ENCODE results near the gene SPATA16. TPM values are rescaled to one million over a fixed set of nuclear protein-coding genes. Genes with fewer than 3 reads are reported as not detected.
"Not testable (repeated sequence)": the region's sequence is repeated elsewhere in the genome, so short reads cannot be mapped to it uniquely, and the experiment has no call there.

SPATA16 gene
- total RNA-seq, 1 donor from 2014 or later, result not detected

DNA sequence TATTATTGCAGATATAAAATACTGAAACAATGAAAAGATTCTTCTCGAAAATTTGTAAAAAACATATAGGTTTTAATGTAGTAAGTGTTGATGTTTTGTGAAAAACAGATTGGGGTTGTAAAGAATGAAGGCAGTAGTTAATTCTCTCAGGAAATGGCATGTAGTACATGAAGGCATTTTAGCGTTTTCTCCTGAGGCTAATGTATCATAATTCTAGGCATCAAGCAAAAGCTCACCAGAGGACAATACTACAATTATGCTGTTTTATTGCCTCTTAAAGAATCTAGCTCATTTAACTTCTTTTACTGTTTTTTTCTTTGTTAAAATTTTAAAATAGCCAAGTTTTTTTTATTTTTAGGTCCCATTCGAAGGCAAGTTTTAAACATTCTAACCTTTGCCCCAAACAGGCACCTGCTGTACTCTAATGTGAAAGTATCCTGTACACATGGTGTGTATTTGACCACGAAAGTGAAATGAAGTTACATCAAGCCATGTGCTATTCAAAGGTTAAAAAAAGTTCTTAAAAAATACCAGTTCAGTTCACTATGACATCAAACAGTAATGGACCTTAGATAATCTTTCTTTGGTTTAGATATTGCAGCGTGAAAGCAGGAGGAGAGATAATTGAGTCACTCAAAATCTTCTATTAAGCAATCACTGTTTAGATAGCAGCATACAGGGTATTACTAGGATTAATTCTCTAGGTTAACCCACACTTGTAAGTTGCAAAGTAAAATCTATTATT lies 227.0 kb downstream of the SPATA16 start:
- intact Hi-C loops (cut with DNase I), result no loop called here
- no peak for DNase-seq (ENCODE audit: low spot score)

DNA sequence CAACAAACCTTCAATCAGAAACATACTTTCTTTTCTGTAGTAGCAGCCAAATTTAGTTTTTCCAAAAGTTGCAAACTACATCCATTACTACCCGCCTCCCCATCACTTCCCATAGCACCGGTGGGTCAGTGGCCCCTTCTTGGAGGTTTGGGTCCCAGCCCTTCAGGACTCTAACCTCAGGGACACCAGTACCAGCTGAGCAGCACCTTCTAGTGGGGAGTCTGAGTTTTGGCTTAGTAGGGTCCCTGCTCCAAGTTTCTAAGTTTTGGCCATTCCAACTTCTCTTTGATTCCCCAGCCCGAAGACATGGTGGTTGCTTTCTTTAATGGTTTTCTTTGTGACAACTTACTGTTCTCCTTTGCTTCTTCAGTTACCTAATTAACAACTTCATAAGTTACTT lies 229.9 kb downstream of the SPATA16 start:
- intact Hi-C loops (cut with DNase I), result no loop called here
- no peak for DNase-seq (ENCODE audit: low spot score)

DNA sequence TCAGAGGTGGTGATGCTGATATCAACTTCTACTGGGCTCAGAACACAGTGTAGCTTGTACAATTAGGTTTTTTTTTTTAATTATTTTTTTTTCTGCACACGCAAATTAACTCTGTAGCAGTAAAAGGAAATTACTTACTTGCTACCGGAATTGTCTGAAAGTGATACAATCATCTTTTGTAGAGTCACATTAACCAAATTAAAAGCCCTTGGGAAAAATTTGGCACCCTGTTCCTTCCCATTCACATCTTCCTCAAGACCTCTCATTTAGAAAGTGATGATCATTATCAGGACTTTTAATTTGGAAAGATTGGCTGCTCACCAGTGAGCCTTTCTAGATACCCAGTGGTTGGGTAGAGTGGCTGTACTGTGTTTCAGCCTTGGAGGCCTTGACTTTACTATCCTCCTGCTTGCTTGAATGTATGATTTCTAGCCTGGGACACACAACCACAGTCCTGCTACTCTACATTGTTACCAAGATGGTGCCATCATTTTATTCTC lies 232.2 kb downstream of the SPATA16 start:
- intact Hi-C loops (cut with DNase I), result no loop called here
- DNase-seq (ENCODE audit: low spot score), result no peak

DNA sequence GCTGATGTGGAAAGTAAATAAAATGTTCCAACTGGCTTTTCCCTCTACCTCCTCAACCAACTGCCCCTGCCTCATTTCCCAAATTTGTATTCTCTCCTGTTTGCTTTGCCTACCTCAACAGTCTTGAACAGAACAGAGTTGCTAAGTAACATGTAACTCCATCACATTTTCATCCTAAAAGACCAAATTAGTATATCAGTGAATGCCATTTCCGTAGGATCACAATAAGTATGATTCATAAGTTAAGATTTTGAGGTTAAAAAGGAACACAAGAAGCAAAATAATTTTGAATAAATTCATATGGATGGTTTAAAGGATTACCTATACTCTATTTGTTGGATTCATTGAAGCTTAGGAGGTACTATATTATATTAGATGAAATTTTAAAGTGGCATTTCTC lies 235.6 kb downstream of the SPATA16 start:
- DNase-seq (ENCODE audit: low spot score), result no peak
- intact Hi-C loops (cut with DNase I), result no loop called here

DNA sequence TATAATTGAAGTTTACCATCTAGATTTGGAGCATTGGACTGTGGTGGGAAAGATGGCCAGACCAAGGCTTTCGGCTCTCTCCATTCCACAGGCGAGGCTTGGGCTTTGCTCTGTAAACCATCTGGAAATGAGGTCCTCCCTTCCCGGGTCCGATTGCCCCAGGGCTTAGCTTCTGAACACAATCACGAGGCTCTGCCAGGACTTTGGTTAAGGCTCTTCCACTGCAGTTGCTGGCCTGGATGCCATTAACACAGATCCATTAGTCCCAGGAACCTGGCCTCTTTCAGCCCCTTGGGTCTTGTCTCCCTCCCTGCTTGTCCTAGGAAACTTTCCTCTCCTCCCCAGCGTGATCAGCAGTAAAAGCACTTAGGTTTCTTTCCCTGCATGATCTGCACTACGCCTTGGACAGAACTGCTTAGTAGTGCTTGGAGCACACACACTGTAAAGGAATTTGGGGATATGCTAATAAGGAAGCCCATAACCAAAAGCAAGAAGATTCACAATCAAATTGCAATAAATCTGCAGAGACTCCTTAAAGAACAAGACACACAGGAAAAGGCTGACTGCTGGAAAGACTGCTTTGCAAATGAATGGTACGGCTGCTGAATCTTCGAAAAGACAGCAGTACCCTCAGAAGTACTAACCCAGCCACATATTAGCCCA lies 236.2 kb downstream of the SPATA16 start:
- intact Hi-C loops (cut with DNase I), result no loop called here
- no peak for DNase-seq (ENCODE audit: low spot score)

DNA sequence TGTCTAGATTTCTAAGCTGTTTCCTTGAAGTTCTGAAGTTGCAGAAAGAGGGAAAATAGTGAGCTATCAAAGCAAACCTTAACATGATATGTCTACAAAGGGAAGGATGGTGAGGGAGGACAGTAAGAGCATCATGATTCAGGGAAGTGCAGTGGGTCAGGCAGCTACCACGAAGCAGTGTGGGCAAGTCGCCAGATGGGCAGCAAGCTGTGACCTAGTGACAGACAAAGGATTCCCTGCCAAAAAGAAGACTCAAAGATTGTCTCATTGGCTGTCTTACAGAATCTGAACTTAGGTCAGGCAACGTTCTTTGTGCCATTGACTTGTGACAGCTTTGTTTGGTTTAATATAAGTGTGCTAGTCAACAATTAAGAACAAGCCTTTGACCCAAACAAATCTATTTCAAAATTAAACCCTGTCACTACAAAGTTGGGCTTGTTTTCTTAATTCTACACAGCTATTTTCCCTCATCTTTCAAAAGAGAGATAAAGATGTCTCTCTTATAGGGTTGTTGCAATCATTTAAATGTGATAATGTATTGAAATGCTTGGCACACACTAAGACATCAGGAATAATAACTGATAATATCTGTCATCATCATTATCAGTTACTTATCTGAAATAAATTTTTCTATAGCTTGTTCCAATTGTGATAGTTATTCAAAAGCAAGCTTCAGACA lies 237.3 kb downstream of the SPATA16 start:
- DNase-seq (ENCODE audit: low spot score), result no peak
- intact Hi-C loops (cut with DNase I), result no loop called here

DNA sequence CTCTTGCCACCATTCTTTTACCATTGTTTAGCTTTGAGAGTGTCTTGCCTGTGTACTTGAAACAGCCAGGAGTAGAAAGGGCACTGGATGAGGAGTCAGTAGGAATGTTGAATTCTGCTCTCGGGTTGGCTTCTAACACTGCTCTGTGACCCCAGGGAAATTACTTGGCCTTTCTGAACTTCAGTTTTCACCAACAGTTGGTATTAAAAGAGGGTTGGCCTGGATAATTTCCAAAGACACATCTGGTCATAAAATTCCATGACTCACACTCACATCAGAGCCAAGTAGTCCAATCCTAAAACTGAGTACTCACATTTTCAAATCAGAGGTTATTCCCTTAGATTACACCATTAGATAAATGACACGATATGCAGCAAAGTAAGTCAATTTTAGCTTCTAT lies 248.9 kb downstream of the SPATA16 start:
- intact Hi-C loops (cut with DNase I), result no loop called here
- no peak for DNase-seq (ENCODE audit: low spot score)

DNA sequence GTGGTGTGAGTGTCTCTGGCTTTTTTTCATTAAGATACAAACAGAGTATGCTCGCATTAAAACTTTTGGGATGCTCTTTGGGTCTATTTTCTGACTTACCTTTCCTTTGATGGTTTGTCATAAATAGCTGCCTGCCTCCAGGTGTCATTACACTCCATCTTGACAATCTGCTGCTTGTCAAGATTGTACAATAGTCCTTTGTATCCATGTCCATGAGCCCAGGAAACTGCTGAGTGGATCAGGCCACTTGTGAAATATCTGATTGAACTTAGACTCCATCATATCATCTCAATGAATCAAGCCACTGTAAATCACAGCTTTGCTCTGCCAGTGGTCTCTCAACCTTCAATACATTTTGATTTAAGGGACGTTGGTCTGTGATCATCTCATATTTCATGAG lies 255.3 kb downstream of the SPATA16 start:
- DNase-seq (ENCODE audit: low spot score), result no peak
- intact Hi-C loops (cut with DNase I), result no loop called here

DNA sequence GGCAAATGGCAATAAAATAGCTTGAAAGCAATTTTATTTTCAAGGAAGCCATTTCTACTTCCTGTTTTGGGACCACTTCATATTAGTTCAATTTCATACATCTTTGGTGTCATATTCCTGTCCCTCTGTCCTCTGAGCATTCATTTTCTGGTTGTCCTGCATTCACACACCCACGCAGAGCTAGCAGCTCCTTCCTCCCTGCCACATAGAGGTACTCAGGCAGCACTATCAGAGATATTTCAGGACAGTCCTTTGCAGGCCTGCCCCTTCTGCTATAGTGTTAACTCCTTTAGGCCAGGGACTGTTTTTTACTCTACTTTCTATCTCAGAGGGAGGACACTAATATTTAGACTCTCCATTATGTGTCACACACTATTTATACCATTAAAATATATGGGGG lies 258.5 kb downstream of the SPATA16 start:
- intact Hi-C loops (cut with DNase I), result no loop called here
- DNase-seq (ENCODE audit: low spot score), result no peak

DNA sequence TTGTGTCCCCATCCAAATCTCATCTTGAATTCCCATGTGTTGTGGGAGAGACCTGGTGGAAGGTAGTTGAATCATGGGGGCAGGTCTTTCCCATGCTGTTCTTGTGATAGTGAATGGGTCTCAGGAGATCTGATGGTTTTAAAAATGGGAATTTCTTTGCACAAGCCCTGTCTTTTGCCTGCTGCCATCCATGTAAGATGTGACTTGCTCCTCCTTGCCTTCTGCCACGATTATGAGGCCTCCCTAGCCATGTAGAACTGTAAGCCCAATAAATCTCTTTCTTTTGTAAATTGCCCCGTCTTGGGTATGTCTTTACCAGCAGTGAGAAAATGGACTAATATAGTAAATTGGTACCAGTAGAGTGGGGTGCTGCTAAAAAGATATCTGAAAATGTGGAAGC lies 261.7 kb downstream of the SPATA16 start:
- DNase-seq (ENCODE audit: low spot score); intact Hi-C loops (cut with DNase I): not testable (repeated sequence)

DNA sequence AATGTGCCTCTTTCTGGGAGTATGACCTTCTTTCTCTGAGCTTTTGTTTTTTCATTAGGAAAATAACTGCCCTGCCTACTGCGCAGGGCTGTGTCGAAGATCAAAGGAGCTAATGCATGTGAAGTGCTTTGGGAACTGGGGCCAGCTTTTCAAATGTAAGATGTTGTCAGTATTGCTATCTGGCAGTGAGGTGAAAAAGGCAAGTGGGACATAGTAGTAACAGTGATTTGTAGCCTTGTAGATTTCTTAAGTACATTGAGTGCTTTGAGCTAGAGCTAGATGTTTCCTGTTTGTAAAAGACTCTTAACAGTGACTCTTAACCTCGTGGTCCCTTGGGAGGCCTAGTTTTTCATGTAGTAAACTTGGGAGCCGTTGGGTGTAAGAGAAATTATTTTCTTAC lies 264.0 kb downstream of the SPATA16 start:
- no peak for DNase-seq (ENCODE audit: low spot score)
- intact Hi-C loops (cut with DNase I), result no loop called here

DNA sequence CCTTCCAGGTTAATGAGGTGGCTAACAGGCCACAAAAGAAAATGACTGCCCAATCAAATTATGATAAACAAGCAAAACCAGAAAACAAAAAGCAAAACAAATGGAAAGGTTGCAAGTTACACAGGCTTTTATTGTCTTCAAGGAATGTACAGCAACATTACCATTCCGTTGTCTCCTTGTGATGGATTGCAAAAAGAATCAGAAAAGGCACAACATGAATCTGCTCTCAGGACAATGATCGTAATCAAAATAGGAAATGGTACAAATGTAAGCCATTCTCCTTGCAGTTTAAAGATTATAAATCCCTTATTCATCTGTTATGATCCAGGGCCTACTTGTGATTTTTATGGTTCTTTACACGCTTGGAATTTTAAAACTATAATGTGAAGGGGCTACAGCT lies 264.7 kb downstream of the SPATA16 start:
- no peak for DNase-seq (ENCODE audit: low spot score)
- intact Hi-C loops (cut with DNase I), result no loop called here

DNA sequence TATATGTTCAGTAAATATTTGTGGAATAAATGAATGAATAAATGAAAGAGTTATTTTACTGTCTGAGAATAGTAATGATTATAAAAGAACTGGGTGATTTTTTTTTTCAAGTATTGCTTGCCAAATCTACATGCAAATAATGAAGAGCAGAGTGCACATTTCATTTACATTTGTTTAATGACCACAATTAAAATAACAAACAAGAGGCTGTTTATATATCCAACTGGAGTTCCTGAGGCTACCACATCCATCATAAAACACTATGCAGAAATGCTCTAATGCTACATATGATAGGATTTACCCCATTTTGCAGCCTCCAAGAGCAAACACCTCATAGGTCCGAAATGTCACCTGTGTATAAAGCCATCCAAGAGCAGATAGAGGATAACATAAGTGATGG lies 266.0 kb downstream of the SPATA16 start:
- intact Hi-C loops (cut with DNase I), result no loop called here
- DNase-seq (ENCODE audit: low spot score), result no peak

DNA sequence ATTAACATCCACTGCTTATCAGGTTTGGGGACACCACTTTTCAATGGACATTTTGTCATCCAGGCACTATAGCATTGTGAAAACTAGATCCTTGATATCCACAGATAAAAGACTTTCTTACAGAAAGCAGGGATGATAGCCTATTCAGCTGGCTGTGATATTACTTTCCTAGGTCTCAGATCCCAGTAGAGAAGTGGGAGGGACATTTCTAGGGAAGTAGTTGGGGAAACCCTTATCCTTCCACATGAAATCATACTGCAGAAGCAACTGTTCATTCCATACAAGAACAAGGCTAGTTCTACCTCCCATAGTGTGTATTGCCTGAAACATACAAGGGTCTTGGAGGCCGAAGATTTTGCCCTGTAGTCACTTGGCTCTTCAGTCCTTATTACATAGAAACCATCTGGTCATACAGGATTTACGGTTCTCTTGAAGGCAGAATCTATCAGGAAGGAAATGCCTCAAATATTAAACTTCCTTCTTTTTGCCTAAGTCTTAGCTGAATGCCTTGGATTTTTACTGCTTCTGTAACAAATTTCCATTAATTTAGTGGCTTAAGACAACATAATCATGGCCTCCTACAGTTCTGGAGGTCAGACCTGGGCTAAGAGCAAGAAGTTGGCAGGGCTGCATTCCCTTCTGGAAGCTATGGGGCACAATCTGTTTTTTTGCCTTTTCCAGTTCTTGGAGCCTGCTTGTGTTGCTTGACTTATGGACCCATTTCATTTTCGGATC lies 271.1 kb downstream of the SPATA16 start:
- intact Hi-C loops (cut with DNase I), result no loop called here

DNA sequence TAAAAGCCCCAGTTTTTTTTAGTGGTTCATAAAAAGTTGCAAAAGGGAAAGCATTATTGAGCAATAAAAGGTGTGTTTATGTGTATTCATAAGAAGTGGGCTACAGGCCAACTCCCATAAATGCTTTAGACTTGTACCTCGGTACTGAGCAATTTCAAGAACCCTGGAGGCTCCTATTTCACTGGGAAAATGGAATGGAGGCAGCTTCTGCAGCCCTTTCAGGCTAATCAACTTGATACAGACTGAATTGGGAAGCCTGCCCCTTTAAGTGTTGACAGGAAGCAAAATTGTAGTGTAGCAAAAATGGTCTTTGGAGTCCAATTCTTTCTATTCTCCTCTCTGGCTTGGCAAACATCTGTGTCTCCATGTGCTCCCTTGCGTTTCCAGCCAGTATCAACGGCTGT lies 271.7 kb downstream of the SPATA16 start:
- no peak for DNase-seq (ENCODE audit: low spot score)
- intact Hi-C loops (cut with DNase I), result no loop called here

More for the DNA sequence above, 271.1 kb downstream of the SPATA16 start:
- DNase-seq (ENCODE audit: low spot score), result no peak

DNA sequence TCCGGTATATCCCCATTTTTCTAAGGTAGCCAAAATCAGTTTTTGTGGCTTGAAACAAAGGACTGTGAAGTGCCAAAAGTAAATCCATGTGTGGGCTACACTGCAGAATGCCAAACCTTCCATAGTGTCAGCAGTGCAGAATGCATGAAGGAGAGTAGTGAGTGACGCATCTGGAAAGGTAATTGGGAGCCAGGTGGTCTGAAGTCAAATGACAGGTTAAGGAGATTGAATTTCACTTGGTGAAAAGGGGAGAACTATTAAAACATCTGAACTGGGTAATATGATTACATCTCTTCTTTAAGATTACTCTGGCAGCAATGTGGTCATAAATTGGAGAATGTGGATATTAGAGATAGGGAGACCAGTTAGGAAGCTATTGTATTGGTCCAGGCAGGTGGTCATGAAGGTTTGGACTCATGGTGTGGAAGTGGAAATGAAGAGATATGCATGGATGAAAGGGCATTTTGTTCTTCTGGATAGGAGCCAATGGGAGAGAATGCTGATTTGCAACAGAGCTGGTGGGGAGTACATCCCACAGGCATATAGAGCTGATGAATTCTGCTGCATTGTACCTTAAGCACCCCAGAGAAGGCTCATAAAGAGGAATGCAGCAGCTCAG lies 272.3 kb downstream of the SPATA16 start:
- DNase-seq (ENCODE audit: low spot score), result no peak
- intact Hi-C loops (cut with DNase I), result no loop called here

DNA sequence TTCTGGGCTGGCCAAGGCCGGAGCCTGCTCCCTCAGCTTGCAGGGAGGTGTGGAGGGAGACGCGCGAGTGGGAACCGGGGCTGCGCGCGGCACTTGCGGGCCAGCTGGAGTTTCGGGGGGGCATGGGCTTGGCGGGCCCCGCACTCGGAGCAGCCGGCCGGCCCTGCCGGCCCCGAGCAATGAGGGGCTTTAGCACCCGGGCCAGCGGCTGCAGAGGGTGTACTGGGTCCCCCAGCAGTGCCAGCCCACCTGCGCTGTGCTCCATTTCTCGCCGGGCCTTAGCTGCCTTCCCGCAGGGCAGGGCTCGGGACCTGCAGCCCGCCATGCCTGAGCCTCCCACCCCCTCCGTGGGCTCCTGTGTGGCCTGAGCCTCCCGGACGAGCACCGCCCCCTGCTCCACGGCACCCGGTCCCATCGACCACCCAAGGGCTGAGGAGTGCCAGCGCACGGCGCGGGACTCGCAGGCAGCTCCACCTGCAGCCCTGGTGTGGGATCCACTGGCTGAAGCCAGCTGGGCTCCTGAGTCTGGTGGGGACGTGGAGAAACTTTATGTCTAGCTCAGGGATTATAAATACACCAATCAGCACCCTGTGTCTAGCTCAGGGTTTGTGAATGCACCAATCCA lies 274.2 kb downstream of the SPATA16 start:
- DNase-seq (ENCODE audit: low spot score); intact Hi-C loops (cut with DNase I): not testable (repeated sequence)

DNA sequence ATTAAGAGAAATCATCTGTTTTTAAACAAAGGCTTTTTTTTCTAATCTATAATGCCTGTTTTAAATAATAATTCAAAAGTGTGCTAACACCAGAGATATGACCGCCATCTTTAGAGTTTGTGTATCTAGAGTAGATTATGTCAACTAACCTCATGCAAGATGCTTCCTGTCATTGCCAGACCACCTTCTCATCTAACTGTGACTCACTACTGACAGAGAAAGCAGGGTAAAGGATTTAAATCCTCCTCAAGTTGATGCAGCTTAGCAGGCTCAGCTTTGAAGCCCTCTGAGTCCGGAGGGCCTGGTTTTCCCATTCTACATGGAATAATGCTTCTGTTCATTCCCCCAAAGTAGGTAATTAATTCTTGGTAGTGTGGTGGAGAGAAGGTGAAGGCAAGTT lies 282.0 kb downstream of the SPATA16 start:
- intact Hi-C loops (cut with DNase I), result loop anchor here (5.0 kb wide), 1 partner anchor 42 kb away; no protein-coding TSS in a partner anchor
- no peak for DNase-seq (ENCODE audit: low spot score)
